ENCODE results near the gene MUC3A.
"Not testable (repeated sequence)": the region's sequence is repeated elsewhere in the genome, so short reads cannot be mapped to it uniquely, and the experiment has no call there.

MUC3A gene

GRCh38 chr7:100949227-100949932 is at the start of gene MUC3A:
MUC3A (plus strand) TSS chr7:100949534; CDS start chr7:100949625, 91 bp downstream.
- no peak for DNase-seq (ENCODE audit: low read depth)
- TF ChIP-seq, protein P1, sequence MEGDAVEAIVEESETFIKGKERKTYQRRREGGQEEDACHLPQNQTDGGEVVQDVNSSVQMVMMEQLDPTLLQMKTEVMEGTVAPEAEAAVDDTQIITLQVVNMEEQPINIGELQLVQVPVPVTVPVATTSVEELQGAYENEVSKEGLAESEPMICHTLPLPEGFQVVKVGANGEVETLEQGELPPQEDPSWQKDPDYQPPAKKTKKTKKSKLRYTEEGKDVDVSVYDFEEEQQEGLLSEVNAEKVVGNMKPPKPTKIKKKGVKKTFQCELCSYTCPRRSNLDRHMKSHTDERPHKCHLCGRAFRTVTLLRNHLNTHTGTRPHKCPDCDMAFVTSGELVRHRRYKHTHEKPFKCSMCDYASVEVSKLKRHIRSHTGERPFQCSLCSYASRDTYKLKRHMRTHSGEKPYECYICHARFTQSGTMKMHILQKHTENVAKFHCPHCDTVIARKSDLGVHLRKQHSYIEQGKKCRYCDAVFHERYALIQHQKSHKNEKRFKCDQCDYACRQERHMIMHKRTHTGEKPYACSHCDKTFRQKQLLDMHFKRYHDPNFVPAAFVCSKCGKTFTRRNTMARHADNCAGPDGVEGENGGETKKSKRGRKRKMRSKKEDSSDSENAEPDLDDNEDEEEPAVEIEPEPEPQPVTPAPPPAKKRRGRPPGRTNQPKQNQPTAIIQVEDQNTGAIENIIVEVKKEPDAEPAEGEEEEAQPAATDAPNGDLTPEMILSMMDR (conservative IDR thresholded peaks at IDR 0.05; ENCODE audit: low read depth, low read length): no peak
- no peak within 1 kb of the TSS for H3K4me3 ChIP-seq (ENCODE audit: low read depth, low read length)

- DNase-seq (ENCODE audit: low read depth): no peak
- no peak overlapping the region for H3K4me3 ChIP-seq (ENCODE audit: low read depth, low read length)
- TF ChIP-seq, protein P1 (conservative IDR thresholded peaks at IDR 0.05; ENCODE audit: low read depth, low read length): no peak
These were observed 48.4 kb upstream of the MUC3A start for GRCh38 chr7:100900978-100901377.

DNA sequence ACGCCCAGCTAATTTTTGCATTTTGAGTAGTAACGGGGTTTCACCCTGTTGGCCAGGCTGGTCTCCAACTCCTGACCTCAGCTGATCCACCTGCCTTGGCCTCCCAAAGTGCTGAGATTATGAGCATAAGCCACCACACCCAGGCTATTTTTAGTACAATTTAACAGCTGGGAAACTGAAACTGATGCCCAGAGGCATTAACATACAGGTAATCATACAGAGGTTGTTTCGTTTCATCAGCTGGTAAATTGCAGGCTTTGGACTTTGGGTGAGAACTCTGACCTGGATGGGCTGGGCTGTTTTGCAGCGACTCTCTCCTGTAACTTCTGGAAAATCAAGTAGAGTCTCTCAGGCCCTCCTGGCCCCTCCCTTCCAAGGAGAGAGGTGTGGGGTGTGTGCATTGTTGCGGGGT is 47.4 kb upstream of the MUC3A start:
- DNase-seq (ENCODE audit: low read depth): no peak
- TF ChIP-seq, protein P1 (conservative IDR thresholded peaks at IDR 0.05; ENCODE audit: low read depth, low read length): no peak
- H3K4me3 ChIP-seq (ENCODE audit: low read depth, low read length): no peak overlapping the region

DNA sequence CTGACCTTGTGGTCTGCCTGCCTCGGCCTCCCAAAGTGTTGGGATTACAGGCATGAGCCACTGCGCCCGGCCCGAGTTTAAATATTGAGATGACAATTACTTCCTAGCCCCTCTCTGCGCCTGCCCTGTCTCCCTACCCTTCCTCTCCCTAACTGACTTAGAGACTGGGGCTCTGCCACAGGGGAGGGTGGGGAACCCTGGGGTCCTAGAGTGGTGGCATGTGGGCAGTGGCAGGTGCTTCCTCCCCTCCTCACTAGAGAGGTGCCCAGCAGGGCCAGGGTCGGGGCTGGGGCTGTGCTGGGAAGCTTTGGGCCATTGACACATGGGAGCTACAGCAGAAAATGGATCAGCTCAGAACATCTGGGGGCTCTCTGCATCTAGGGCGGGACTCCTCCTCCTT is 46.7 kb upstream of the MUC3A start:
- no peak for DNase-seq (ENCODE audit: low read depth)
- TF ChIP-seq, protein P1 (conservative IDR thresholded peaks at IDR 0.05; ENCODE audit: low read depth, low read length): no peak

DNA sequence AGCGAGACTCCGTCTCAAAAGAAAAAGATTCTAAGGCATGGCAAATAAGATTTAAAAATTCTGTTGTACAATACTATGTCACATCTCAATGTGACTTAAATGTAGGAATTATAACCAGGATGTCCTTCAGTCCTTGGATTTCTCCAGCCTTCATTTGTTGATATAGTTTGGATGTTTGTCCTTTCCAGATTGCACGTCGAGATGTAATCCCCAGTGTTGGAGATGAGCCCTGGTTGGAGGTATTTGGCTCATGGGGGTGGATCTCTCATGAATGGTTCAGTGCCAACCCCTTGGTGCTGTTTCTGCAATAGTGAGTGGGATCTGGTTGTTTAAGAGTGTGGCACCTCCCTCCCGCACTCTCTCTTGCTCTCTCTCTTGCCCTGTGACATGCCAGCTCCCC is 40.8 kb upstream of the MUC3A start:
- TF ChIP-seq, protein P1 (conservative IDR thresholded peaks at IDR 0.05; ENCODE audit: low read depth, low read length): no peak
- no peak for DNase-seq (ENCODE audit: low read depth)
- no peak overlapping the region for H3K4me3 ChIP-seq (ENCODE audit: low read depth, low read length)

More for the DNA sequence above, 46.7 kb upstream of the MUC3A start:
- H3K4me3 ChIP-seq (ENCODE audit: low read depth, low read length): no peak overlapping the region

DNA sequence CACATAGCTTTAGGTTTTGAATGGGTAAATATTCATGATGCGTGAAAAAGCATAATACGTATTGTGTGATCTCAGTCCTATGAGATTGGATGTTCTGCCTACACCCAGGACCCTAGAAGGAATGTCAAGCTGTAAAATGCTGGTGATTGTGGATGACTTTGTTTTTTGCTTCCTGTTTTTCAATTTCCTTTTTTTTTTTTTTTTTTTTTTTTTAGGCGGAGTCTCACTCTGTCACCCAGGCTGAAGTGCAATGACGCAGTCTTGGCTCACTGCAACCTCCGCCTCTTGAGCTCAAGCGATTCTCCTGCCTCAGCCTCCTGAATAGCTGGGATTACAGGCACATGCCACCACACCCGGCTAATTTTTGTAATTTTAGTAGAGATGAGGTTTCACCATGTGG is 38.9 kb upstream of the MUC3A start:
- DNase-seq (ENCODE audit: low read depth); H3K4me3 ChIP-seq (ENCODE audit: low read depth, low read length): not testable (repeated sequence)

- DNase-seq (ENCODE audit: low read depth): no peak
- no peak overlapping the region for H3K4me3 ChIP-seq (ENCODE audit: low read depth, low read length)
- TF ChIP-seq, protein P1 (conservative IDR thresholded peaks at IDR 0.05; ENCODE audit: low read depth, low read length): no peak
These were observed 37.9 kb upstream of the MUC3A start for GRCh38 chr7:100911484-100911883.

Measured in choroid plexus epithelial cell (primary cell).